ENCODE results near the gene SPRED1.
A peak's percentile ranks its signal among the peaks of the same experiment; 100 is the strongest.
"Not testable (repeated sequence)": the region's sequence is repeated elsewhere in the genome, so short reads cannot be mapped to it uniquely, and the experiment has no call there.

Gene SPRED1

GRCh38 chr15:38274135-38274534 lies 21.5 kb downstream of the SPRED1 start:
- Histone ChIP-seq H3K9me3 (ENCODE audit: severe bottlenecking) (no peaks in the 10 kb centered on the region), H3K27ac (ENCODE audit: poor library complexity, severe bottlenecking) (peak overlapping the region; percentile 16), H3K4me1 (ENCODE audit: insufficient read depth, poor library complexity, severe bottlenecking) (peaks cover 21% of the 10 kb centered on the region), H3K4me3 (ENCODE audit: severe bottlenecking) (no peak overlapping the region), H3K36me3 (ENCODE audit: low read depth) (peaks cover 45% of the 10 kb centered on the region), H3K27me3 (ENCODE audit: insufficient read depth, poor library complexity, severe bottlenecking) (no peaks in the 10 kb centered on the region)
- peak; percentile 52; the same call in 2 of the 3 replicates for ATAC-seq (ENCODE audit: low read depth)
- TF ChIP-seq, protein P1, sequence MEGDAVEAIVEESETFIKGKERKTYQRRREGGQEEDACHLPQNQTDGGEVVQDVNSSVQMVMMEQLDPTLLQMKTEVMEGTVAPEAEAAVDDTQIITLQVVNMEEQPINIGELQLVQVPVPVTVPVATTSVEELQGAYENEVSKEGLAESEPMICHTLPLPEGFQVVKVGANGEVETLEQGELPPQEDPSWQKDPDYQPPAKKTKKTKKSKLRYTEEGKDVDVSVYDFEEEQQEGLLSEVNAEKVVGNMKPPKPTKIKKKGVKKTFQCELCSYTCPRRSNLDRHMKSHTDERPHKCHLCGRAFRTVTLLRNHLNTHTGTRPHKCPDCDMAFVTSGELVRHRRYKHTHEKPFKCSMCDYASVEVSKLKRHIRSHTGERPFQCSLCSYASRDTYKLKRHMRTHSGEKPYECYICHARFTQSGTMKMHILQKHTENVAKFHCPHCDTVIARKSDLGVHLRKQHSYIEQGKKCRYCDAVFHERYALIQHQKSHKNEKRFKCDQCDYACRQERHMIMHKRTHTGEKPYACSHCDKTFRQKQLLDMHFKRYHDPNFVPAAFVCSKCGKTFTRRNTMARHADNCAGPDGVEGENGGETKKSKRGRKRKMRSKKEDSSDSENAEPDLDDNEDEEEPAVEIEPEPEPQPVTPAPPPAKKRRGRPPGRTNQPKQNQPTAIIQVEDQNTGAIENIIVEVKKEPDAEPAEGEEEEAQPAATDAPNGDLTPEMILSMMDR (IDR thresholded peaks at IDR 0.05; ENCODE audit: poor library complexity, severe bottlenecking): no peak
- DNase-seq (ENCODE audit: low spot score): no peak

- peak; percentile 71 for ATAC-seq (ENCODE audit: low read depth)
- no peak overlapping the region for H3K27ac ChIP-seq (ENCODE audit: poor library complexity, severe bottlenecking)
- peaks cover 21% of the 10 kb centered on the region for H3K4me1 ChIP-seq (ENCODE audit: insufficient read depth, poor library complexity, severe bottlenecking)
- peaks cover 39% of the 10 kb centered on the region for H3K36me3 ChIP-seq (ENCODE audit: low read depth)
- TF ChIP-seq, protein P1 (IDR thresholded peaks at IDR 0.05; ENCODE audit: poor library complexity, severe bottlenecking): no peak
- no peak for DNase-seq (ENCODE audit: low spot score)
- no peak overlapping the region for H3K4me3 ChIP-seq (ENCODE audit: severe bottlenecking)
- H3K27me3 ChIP-seq (ENCODE audit: insufficient read depth, poor library complexity, severe bottlenecking): no peaks in the 10 kb centered on the region
- no peaks in the 10 kb centered on the region for H3K9me3 ChIP-seq (ENCODE audit: severe bottlenecking)
Observed at GRCh38 chr15:38275959-38276358, 23.3 kb downstream of the SPRED1 start.

GRCh38 chr15:38277281-38277680 lies 24.6 kb downstream of the SPRED1 start:
- H3K36me3 ChIP-seq (ENCODE audit: low read depth): peaks cover 31% of the 10 kb centered on the region
- not testable (repeated sequence) for DNase-seq (ENCODE audit: low spot score); H3K9me3 ChIP-seq (ENCODE audit: severe bottlenecking); H3K27ac ChIP-seq (ENCODE audit: poor library complexity, severe bottlenecking); H3K4me3 ChIP-seq (ENCODE audit: severe bottlenecking); ATAC-seq (ENCODE audit: low read depth); H3K27me3 ChIP-seq (ENCODE audit: insufficient read depth, poor library complexity, severe bottlenecking)
- H3K4me1 ChIP-seq (ENCODE audit: insufficient read depth, poor library complexity, severe bottlenecking): peaks cover 21% of the 10 kb centered on the region

GRCh38 chr15:38281031-38281430 lies 28.4 kb downstream of the SPRED1 start:
- no peaks in the 10 kb centered on the region for H3K9me3 ChIP-seq (ENCODE audit: severe bottlenecking)
- no peak for ATAC-seq (ENCODE audit: low read depth)
- peaks cover 18% of the 10 kb centered on the region for H3K36me3 ChIP-seq (ENCODE audit: low read depth)
- TF ChIP-seq, protein P1 (IDR thresholded peaks at IDR 0.05; ENCODE audit: poor library complexity, severe bottlenecking): no peak
- no peak overlapping the region for H3K27ac ChIP-seq (ENCODE audit: poor library complexity, severe bottlenecking)
- DNase-seq (ENCODE audit: low spot score): no peak
- H3K4me3 ChIP-seq (ENCODE audit: severe bottlenecking): no peak overlapping the region
- H3K27me3 ChIP-seq (ENCODE audit: insufficient read depth, poor library complexity, severe bottlenecking): no peaks in the 10 kb centered on the region
- H3K4me1 ChIP-seq (ENCODE audit: insufficient read depth, poor library complexity, severe bottlenecking): peaks cover 3% of the 10 kb centered on the region

GRCh38 chr15:38283010-38283409 lies 30.4 kb downstream of the SPRED1 start:
- no peaks in the 10 kb centered on the region for H3K4me1 ChIP-seq (ENCODE audit: insufficient read depth, poor library complexity, severe bottlenecking)
- no peaks in the 10 kb centered on the region for H3K27me3 ChIP-seq (ENCODE audit: insufficient read depth, poor library complexity, severe bottlenecking)
- ATAC-seq (ENCODE audit: low read depth): no peak
- H3K36me3 ChIP-seq (ENCODE audit: low read depth): peaks cover 8% of the 10 kb centered on the region
- no peaks in the 10 kb centered on the region for H3K9me3 ChIP-seq (ENCODE audit: severe bottlenecking)
- no peak overlapping the region for H3K4me3 ChIP-seq (ENCODE audit: severe bottlenecking)
- TF ChIP-seq, protein P1 (IDR thresholded peaks at IDR 0.05; ENCODE audit: poor library complexity, severe bottlenecking): no peak
- no peak overlapping the region for H3K27ac ChIP-seq (ENCODE audit: poor library complexity, severe bottlenecking)
- no peak for DNase-seq (ENCODE audit: low spot score)

Measured in RWPE2 (cell line).